Measurements from ENCODE around the gene LAMA3.

GRCh38 chr18:23877371-23877770 is 188.1 kb downstream of the LAMA3 start:
- TF ChIP-seq CTCF (conservative IDR thresholded peaks at IDR 0.05 in 1 of 2, IDR thresholded peaks at IDR 0.05 in 1 of 2; ENCODE audit: extremely low read depth in 1 of 2, insufficient read depth in 1 of 2, low read depth in 1 of 2, low read length in 2 of 2) (no peak), EZH2 (IDR thresholded peaks at IDR 0.05; ENCODE audit: borderline replicate concordance, low read length) (no peak)

Data from mammary epithelial cell (primary cell).